Activated CD8-positive, alpha-beta memory T cell treated with anti-CD3 and anti-CD28 coated beads for 24 hours (primary cell): ENCODE data around the gene TFF1.

ENCODE experiments used
- DNase-seq: peaks from one replicate; pipeline ENCODE4 v3.0.0-alpha.2; 2020

Gene TFF1

DNA sequence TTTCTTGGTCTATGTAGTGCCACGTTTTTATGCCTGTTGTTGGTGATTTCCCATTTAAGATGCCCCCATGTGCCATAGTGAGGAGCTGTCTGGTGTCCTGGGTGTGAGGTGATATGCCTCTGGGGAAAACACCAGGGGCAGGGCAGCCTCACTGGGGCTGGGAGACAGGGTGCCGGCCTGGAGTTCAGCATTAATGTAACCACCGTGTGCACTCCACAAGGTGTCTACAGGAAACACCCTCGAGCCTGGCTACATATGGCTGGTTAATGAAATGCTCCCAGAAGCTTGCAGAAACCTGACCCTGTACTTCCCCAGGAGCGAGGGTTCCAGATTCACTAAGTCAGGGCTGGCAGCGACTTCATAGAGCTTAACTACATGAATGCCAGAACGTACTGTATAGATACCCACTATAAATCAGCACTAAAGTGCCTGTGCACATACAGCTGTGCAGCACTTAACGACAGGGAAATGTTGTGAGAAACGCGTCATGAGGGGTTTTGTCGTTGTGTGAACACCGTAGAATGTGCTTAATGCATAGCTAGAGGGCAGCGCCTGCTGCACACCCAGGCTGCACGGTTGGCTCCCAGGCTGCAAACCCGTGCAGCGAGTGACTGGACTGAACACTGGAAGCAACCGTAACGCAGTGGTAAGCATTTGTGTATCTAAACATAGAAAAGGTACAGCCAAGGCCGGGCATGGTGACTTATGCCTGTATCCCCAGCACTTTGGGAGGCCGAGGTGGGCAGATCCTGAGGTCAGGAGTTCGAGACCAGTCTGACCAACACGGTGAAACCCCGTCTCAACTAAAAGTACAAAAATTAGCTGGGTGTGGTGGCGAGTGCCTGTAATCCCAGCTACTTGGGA is 25.9 kb downstream of the TFF1 start:
- peak; percentile 54 for DNase-seq

GRCh38 chr21:42338729-42339715 is 27.3 kb downstream of the TFF1 start:
- DNase-seq = peak; percentile 55

- DNase-seq = peak; percentile 90
Measured at GRCh38 chr21:42337830-42338728, 28.3 kb downstream of the TFF1 start.

- no peak for DNase-seq
Measured at GRCh38 chr21:42337276-42337675, 29.1 kb downstream of the TFF1 start.

- DNase-seq = no peak
Measured at GRCh38 chr21:42336054-42336453, 30.3 kb downstream of the TFF1 start.

DNA sequence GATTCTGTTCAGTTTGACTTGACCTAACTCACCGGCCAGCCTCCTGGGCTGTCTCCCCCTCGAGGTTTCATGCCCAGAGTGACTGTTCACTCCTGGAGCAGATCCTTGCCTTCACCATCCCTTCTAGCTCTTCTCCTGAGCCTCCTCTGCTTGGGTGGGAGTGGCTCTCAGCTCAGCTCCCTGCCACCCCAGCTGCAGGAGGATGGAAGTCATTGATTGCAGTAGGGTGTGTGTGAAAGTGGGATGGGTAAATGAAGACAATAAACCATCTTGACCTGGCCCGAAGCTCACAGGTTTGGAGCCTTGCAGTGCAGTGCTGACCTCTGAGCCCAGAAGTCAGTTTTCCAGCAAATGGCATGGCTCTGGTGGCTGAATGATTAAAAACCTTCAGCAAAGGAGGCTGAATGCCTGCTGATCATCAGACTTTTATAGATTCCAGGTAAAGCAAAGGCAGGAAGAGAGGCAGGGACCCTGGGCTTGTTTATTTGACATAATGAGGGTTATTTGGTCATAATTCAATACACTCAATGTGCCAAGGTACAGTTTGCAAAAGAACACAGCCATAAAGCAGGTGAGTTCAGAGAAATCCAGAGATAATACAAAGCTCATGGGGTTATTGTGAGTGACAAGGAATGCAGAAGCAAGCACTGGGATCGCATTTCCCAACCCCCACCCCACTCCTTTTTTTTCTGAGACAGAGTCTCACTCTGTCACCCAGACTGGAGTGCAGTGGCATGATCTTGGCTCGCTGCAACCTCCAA is 33.6 kb downstream of the TFF1 start:
- peak; percentile 42 for DNase-seq

GRCh38 chr21:42331660-42332059 is 34.7 kb downstream of the TFF1 start:
- no peak for DNase-seq

DNA sequence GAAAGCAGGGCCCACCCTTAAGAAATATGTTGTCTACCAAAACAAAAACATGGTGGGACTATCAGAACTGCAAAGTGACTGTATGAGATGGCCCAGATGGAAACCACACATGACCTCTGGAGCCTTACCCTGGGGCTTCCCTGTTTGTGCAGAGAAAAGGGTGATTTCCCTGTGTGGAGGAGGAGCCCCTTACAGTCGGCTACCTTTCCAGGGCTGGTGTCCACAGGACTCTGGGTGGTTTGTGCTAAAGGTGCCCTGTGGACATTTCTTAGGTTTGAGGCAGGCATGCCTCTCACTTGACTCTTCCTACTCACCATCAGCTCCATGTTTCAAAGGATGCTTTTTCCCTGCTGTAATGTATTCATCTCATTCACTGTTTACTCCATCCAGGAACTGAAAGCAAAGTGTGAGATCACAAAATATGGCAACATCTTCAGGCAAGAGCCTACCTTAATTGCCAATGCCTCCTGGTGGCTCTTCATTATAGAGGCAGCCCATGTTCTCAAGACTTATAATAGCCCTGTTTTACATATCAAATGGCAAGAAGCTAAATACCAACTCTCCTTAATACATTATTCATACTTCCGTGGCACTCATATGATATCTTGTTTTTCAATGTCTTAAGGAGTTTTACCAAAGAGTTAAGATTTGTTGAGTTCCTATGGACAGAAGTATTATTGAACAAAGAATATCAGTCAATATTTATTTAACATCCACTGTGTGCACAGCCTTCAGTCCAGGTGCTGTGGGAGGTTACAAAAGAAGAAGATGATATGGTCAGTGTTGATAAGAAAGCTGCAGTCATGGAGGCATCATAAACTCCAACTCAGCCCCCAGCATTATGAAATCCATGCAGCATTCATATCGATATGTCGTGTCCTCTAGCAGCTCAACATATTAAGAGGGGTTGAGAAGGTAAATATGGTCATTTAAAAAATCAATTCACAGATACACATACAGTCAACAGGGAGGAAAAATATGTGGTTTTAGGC is 35.7 kb downstream of the TFF1 start:
- no peak for DNase-seq

DNA sequence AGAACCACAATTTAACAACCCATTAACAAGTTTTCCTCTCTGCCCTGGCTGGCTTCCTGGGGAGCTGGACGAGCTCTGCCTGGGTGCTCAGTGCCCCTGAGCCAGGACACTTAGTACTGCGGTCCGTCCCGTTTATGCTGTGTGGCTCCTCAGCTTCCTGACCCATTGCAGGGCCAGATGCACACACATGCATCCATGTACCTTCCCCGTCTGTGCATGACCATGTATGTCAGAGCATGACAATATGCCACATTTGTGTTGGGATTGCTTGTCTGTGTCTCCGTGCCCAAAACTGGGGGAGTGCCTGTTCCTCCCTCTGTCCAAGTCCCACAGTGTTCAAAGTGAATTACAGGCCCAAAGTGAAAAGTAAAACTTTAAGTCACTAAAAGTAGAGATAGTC is 41.4 kb downstream of the TFF1 start:
- DNase-seq = no peak

DNA sequence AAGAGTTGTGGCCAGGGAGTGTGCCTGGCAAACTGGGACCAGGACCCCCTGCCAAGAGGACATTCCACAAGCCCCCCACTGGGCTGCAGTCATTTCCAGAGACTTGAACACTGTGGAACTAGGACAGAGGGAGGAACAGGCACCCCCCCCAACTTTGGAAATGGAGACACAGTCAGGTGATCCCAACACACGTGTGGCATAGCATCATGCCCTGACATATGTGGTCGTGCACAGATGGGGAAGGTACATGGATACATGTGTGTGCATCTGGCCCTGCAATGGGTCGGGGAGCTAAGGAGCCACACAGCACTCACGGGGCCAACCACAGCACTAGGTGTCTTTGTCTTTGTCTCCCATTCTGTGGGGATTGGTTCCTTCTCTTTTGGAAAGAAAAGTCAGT is 44.5 kb downstream of the TFF1 start:
- peak; percentile 46 for DNase-seq

- DNase-seq = peak; percentile 45
Measured at GRCh38 chr21:42321231-42321630, 45.1 kb downstream of the TFF1 start.

DNA sequence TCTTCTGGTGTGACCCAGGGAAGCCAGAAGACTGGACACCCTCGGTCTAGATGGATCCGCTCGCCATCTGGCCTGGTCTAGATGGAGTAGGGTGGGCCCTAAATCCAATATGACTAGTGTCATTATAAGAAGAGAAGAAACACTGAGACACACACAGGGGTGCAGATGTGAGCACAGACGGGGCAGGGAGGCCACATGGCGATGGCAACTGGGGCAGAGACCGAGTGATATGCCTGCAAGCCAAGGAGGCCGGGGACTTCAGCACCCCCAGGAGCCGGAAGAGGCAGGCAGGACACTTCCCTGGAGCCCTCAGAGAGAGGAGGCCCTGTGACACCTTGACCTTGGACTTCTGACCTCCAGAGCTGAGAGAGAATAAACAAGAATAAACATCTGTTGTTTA is 45.5 kb downstream of the TFF1 start:
- peak; percentile 48 for DNase-seq

DNA sequence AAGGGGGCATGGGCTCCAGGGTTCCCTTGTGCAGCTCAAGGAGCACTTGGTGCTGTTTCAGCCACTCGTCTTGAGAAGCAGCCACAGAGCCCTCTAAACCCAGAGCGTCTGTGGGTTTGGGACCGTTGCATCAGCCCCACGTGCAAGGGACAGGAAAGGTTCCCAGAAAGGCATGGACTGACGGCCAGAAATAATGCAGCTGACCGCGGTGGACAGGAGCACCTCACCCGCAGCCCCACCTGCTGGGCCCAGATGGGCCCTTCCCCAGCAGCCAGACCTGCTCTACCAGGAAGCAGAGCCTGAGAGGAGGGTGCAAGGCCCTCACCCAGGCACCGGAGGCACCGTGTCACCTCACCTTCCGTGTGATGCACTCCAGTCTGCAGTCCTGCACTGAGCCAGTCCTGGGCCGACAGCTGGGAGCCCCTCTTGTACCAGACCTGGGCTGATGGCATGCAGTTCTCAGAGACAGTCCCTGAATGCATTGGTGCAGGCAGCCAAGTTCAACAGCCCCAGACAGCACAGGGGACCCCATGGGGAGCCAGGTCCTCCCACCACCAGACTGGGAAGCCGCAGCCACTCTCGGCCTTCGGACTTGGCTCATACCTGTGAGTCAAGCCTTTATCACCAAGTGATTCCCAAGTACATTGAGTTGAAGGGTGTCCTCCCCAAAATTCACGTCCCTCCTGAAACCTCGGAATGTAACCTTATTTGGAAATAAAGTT is 46.3 kb downstream of the TFF1 start:
- DNase-seq = peak; percentile 57

GRCh38 chr21:42319376-42319775 is 47.0 kb downstream of the TFF1 start:
- no peak for DNase-seq

DNA sequence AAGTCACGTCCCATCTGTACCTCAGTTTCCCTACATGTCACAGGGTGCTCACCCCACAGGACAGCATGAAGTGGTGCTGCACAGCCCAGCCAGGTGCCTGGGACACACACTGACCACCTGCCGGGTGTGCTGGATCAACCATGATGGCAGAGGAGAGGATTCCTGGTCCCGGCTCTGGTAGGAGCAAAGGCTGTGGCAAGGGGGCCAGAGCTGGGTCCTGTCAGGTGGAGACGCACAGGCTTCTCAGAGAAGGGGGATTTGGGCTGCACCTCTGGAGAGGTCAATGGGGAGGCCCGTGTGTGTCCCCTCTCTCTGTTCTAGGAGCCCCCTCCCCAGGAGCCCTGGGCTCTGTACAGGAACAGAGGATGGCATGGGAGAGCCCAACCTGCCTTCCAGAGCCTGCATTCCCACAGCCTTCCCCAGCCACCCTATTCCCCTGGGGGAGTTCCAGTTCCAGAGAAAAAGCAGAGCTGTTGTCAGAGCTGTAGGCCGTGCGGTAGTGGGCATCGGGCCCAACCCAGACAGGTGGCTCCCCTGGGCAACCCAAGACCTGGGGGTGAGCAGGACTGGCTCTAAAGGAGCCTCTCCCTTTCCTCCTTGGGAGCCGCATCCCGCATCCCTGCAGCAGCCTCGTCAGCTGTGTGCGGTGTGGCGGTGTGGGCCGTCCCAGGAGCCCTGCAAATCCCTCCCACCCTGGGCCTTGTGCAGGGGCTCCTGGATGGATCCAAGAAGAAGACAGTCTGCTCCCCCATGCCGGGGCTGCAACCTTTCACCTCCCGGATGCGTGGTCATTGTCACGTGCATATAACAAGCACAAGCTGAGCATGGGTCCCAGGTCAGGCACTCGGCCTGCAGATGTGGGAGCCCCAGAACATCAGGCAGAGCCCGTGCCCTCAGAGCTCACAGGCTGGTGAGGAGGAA is 48.2 kb downstream of the TFF1 start:
- DNase-seq = peak; percentile 46

DNA sequence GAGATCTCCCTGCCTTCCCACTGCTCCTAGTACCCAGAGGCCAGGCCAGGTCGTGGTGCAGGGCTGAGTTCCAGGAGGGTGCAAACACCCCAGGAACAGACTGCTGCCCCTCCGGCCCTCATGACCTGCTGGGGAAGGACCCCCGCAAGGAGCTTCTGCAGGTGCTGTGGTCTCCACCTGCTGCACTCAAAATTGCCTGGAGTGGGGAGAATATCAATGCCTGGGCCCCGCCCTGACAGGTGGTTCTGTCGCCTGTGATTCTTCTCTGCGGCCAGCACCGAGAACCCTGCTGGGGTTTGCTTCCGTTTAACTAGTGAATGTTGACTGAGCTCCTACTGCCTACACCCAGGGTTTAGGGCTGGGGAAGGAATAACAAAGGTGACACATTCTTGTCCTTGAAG is 49.0 kb downstream of the TFF1 start:
- DNase-seq = peak; percentile 45

DNA sequence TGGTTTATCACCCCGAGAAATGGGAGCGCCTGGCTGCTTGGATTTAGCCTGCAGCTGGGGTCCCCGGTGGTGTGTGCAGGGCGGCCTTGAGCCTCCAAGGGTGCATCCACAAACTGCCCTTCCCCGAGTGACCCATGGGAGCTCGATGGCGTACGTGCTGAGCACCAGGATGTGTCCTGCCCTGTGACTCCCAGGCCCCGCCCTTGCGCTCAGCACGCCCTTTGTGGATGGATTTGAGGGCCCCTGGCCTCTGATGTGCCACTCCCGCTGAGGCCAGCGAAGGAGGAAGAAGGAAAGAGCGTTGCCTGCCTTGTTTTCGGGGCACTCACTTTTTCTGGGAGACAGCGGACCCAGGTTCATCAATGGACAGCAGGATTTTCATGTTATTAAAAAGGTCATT is 49.4 kb downstream of the TFF1 start:
- peak; percentile 44 for DNase-seq

GRCh38 chr21:42315296-42315891 is 50.9 kb downstream of the TFF1 start, which contains the start of gene TFF3:
TFF3 (minus strand) TSS chr21:42315409; CDS start chr21:42315374, 35 bp downstream.
- peak; percentile 42 for DNase-seq
